NCI-H128 (cell line): ENCODE results near the gene FADS1.

Experiments used
- DNase-seq: peaks from one replicate; lab custom pipeline; 2025; ENCODE audit not compliant: unreplicated experiment; lab: John Stamatoyannopoulos, UW

Gene FADS1

DNA sequence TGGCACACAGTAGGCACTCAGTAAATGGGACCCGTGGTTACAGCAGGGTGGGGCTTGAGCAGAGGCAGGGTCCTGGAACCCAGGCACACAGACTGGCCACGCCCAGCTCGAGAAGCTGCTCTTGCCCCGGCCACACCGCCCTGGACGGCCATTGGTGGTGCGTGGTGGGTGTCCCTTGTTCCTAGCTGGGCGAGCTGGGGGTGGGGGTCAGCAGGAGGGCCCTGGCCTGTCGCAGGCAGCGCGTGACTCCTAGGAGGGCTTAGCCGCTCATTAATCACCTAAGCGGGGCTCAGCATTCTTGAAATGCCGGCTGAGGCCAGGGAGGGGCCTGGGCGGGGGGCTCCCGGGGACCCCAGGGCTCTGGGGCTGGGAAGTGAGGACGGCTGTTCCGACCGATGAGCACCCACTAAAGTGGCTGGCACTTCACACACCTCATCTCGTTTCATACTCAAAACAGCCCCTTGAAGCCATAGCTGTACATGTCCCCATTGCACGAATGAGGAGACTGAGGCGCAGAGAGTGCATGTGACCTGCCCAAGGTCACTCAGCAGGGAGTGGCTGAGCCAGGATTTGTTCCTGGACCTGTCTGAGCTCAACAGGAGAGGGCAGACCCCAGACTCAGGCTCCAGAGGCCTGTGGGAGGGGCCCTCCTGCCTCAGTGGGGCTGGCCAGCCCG is 52.7 kb downstream of the FADS1 start:
- no peak for DNase-seq

DNA sequence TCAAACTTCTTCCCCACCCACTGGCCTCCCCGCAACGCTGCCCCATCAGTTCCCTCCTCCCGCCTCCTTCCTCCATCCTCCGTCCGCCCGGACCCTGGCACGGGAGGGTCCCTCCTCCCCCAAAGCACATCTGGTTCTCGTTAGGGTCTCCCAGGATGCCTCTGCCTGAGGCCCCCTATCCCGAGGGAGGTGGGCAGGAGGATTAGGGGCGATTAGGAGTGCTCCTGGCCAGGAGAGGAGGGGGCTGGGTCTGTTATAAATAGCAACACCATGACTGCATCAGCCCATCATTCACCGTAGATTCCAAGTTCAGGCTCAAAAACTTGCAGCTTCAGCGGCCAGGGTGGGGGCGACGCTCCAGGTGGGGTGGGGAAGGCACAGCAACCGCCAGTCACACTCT is 54.0 kb downstream of the FADS1 start:
- no peak for DNase-seq

DNA sequence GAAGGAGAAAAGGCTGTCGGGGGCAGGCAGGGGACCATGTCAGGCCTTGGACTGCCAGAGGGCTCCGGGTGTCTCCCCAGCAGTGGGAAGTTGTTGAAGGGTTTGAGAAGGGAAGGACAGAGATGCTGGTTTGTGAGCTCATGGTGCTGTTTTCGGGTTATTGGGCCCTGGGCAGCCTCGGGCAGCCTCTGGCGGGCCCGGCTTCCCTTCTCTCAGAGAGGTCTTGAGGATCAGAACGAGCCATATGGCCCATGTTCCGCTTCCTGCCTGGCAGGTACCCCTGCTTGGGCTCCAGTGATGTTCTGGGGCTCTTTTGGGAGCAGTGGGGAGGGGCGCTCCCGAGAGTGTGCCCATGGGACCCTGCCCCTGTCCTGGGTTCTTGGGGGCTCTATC is 54.6 kb downstream of the FADS1 start:
- DNase-seq, result no peak

DNA sequence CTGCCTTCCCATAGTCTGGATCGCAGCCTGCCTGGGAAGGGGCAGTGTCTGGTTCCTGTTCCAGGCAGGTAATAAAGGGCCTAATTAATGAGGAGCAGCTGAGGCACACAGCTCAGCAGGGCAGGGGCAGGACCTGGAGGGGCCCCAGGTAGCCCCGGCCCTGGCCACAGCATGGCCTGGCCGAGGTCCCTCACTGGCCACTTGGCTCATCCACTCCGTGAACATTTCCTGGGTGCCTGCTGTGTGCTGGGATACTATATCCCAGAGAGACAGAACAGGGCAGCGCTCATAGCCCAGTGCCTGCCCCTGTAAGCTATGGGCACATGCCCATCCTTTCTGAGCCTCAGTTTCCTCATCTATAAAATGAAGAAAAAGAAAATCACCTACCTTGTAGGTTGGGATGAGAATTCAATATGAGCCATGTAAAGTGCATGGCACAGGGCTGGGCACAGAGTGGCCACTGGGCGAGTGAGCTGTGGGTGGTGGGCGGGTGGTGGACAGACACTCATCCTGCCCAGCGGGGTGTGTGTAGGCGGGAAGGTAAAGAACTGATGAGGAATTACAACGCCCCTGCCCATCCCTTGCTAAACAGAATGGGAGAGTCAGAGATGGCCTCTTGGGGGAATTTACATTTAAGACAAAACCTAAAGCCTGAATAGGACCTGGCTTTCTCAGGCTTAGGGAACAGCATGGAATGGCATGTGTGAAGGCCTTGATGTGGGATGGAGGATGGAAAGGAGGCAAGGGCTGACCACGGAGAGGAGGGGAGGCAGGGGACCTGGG is 55.2 kb downstream of the FADS1 start:
- no peak for DNase-seq

DNA sequence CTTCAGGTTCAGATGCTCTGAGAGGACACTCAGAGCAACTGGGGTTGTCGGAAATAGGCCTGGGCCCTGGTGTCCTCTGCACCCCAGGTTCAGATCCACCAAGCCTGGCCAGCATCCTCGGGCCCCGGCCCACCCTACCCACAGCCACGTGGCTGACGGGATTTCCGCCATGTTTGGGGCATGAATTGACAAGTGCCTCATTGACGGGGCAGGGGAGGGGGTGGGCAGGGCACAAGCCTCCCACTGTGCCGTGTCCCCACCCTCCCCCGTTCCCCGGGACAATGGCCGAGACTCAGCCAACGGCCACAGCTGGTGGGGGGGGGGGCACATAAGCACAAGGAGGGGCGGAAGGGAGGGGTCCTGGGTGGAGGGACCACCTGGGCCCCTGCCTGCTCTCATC is 55.9 kb downstream of the FADS1 start:
- DNase-seq, result no peak

DNA sequence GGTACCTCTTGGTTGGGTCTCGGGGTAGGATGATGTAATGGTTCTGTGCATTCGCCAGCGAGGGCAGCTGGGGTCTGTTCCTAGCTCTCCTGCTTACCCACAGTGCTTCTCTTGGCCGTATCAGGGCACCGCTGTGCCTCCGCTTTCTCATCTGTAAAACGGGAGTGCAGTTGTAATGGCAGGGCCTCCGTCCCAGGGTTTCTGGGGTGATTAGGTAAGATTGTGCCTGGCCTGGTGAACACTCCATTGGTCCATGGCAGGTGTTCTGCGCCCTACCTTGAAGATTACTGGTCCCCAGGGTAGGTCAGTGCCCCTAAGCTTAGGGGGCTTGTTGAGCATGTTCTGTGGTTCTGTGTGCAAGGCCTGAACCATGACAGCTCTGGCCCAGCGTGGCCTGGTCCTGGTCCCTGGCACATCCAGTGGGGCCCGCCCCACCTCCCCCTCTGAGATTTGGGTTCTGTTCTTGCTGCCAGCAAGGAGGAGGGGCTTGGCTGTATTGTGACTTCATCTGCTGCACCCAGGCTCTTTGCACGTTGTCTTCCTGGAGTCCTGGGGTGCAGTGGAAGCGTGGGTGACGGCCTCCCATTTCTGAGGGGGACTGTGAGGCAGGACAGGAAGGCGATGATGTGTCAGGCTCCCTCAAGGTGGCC is 59.5 kb downstream of the FADS1 start:
- DNase-seq, result no peak

DNA sequence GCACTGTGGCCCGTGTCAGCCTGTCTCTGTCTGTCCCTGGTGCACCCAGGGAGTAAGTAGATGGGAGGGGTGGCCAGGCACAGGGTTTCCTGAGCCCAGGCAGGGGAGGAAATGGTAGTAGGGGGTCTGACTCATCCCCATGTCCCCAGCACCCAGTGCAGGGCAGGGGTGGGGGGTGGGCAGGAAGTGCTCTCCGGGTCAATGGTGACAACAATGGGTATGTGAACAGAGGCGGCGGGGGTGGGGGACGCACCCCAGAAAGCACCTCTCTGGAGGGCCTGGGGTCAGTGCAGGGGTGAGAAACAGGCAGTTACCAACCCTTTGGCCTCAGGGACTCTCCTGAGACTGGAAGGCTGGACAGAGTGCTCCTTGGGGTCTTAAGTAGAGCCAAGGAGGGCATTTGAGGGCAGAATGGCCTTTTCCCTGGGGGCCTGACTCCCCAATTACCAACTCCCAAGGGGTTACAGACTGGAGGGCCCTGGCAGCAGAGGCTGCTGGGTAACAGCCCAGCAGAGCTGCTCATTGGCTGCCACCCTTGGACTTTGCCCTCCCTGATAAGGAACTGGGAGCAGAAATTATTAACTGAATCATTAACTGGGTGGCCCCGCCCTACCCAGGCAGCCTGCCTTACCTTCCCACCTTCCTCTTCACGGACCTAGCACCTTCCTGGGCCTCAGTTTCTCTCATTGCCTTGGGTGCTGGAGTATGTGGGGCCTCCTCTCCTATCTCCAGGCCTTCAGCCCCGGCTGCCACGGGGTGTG is 60.2 kb downstream of the FADS1 start:
- no peak for DNase-seq

DNA sequence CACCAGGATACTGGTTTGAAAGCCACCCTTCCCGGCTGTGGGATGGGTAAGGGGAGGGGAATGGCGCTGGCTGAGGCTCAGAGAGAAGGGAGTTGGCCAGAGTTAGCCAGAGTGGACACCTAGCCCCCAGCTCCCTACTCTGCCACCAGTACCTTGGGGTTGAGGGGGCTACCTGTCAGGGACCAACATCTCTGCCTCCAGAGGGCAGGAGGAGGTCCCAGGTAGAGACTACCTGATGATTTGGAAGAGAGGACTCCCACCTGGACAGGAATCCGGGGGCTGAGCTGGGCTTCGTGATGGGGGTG is 60.7 kb downstream of the FADS1 start:
- DNase-seq, result no peak

DNA sequence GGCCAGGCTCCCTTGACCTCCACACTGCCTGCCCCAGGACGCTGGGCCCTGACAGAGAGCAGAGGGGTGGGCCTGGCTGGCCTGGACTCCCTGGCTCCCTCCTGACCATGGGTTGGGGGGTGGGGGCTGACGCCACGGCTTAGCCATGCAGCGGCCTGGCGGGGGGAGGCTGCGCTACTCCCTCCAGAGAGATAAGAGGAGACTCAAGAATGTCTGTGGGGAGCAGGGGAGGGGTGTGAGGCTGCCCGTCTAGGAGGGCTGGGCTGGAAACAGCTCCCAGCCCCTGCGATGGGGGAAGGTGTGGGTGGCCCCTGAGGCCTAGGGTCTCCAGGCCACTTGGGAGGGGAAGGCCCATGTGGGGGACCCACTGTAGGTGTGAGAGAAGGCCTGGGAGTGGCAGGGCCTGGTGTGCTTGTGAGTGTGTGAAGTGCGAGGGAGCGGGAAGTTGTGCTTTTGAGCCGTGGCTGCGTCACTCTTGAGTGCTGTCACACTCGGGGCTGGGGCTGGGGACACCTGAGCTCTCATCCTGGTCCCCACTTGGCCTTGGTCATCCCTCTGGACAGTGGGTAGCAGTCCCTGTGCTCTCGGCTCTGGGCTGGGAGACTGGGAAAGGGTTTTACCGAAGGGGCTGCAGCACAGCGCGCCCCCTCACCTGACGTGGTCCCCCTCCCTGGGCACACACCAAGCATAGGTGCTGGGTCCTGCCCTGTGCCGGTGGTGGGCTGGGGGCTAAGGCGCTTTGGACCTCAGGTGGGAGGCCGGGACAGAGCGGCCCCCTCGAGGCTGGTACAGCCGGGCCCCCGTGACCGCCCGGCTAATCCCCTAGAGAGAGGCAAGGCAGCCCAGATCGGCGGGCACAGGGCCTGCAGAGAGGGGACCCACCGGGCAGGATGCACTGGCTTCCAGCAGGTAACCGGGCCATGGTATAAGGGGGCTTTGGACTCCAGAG is 62.0 kb downstream of the FADS1 start:
- no peak for DNase-seq

DNA sequence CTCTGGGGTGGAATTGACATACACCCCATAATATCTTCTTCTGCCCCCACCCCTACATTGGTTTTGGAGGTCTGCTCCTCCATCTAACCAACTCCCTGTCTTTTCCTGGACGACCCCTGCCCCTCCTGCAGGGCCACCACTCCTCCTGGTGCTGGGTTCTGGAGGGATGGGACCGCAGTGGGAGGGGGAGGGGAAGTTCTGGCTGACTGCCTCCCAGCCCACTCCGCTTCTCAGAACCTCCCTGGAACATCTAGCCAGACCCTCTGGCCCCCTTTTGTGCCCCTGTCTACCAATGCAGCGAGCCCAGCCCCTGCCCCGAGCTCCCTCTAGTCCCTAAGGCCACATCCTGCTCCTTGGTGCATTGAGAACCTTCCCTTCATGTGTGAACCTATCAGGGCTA is 63.1 kb downstream of the FADS1 start:
- DNase-seq, result no peak

DNA sequence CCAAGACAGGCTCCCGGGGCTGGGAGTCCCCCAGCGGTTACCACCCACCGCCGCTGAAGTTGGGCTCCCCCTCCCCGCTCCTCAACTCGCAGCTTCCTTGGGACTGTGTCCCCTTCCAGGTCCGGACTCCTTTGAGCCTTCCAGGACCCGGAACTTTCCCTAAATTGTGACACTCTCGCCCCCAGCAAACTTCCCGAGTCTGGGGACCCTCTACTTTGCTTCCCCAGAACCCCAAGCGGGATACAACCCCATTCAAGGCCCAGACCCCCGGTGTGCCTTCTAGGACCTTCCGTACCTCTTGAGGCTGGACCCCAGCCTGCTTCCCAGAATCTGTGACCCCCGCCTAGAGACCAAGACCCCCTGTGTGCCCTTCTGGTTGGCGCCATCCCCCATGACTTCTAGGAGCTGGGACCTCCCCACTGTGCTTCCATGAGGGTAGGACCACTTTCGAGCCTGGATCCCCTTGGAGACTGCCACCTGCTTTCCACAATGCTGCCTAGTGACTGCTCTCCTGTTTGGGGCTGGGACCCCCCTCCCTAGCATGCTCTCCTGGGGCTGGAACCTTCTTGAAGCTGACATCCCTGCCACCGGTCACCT is 63.8 kb downstream of the FADS1 start:
- no peak for DNase-seq

DNA sequence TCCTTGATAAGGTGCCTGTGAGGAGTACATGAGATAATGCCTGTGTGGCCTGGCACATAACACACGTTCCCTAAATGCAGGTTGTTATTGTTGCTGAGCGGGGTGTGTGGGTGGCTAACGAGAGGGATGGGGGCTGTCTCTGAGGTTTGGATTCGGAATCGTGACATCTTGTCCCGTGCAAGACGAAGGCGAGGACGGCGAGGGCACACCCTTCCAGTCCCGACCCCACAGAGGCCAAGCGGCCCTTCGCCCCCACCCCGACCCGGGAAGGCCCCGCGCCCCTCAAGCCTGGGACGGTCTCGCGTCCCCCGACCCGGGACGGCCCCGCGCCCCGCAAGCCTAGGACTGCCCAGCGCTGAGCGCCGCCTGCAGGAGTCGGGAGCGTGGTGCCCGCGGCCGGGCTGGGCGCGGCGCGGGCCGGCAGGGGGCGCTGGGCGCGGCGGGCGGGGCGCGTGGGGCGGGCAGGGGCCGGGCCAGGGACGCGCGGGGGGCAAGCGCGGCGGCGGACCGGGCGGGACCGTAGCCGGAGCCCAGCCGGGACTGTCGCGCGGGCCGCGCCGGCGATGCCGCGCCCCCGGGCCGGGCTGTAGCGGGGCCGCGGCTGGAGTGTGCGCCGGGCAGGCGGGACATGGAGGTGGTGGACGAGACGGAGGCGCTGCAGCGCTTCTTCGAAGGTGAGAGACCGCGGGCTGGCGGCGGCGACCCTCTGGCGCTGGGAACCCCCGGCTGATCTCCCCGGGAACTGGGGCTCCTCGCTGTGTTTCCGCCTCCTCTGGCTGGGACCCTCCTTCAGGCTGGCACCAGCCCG is 64.5 kb downstream of the FADS1 start, which contains the start of gene MYRF:
Gene MYRF, plus strand, starts transcription at position 520 of the 808 bp plus-strand sequence. Its CDS starts 109 bp downstream, at position 629.
- no peak for DNase-seq

DNA sequence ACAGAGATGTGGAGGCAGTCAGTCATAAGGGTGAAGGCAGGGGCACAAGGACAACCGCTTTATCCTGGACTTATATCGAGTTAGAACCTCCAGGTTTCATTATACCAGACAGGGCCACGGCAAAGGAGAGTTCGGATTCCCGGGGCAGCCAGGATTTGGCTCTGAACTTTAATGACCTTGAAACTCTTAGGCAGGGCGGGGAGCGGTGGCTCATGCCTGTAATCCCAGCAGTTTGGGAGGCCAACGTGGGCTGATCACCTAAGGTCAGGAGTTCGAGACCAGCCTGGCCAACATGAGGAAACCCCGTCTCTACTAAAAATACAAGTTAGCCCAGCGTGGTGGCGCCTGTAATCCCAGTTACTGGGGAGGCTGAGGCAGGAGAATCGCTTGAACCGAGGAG is 65.4 kb downstream of the FADS1 start:
- no peak for DNase-seq

DNA sequence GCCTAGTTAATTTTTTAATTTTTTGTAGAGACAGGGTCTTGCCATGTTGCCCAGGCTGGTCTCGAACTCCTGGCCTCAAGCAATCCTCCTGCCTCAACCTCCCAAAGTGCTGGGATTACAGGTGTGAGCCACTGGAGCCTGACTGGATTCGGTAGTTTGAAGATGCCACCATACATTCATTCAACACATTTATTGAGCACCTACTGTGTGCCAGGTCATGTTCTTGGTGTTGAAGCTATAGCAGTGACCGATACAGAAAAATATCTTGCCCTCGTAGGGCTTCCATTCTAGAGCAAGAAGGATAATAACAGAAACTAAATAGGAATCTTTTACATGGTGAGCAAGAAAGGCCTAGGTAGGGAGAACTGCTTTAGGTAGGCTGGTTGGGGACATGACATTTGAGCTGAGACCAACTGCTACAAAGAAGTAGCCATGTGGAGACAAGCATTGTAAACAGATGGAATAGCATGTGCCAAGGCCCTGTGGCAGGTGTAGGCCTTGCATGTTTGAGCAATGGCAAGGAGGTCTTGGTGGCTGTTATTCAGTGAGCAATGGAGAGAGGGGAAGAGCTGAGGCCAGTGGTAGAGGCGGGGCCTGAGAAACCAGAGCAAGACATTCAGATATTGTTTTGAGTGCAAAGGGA is 66.1 kb downstream of the FADS1 start:
- no peak for DNase-seq
